ENCODE data around the gene GSE1.

GSE1 gene

DNA sequence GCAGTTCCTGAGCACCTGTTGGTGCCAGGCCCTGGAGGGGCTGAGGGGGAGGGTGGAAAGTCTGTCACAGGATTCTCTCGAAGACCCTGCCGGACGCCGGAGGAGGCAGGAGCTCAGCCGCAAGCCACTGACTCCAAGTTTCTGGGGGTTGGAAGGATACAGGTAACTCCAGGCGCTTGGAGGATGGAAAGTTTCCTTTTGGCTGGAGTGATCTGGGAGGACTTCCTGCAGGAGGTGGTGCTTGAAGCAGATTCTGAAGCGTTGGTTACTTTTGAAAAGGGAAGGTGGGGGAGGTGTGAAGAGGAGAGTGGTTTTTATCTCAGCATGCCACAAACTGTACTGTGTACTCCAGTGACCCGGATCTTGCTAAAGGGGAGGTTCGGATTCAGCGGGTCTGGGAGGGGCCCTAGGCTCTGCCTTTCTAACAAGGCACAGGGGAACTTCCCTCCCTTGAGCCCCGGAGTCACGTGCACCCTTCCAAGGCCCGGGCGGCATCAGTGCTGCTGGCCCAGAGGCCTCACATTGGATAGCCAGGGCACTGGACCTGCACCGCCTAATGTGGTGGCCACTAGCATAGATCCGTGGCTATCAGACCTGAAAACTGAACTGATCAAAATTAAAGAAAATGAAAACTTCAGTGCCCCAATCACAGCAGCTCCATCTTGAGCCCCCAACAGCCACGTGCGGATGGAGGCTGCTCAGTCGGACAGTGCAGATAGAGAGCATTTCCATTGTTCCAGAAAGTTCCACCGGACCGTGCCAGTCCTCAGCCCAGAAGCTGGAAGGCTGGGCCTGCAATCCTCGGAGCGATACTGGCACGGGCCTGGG, 42.2 kb upstream of the GSE1 start:
- Histone ChIP-seq H3K27ac (peak overlapping the region; percentile 20 to 97 (median 91); a peak in 20 of 22 replicates), H3K9ac (peak overlapping the region in 10 of 11 experiments; percentile 27 to 86 (median 78); a peak in 20 of 22 replicates), H4K20me1 (peaks cover 34 to 89% (median 53%) of the 10 kb centered on the region in 11 experiments), H3K9me3 (replicated peaks in 1 of 11) (peaks cover 8 to 27% (median 22%) of the 10 kb centered on the region in 11 experiments), H3K36me3 (peaks cover 0 to 20% (median 10%) of the 10 kb centered on the region in 11 experiments; a peak in 10 of 22 replicates), H3K4me2 (peak overlapping the region; percentile 76 to 99 (median 96)), H3K4me3 (peak overlapping the region in 8 of 10 experiments; percentile 3 to 46 (median 37); a peak in 13 of 20 replicates), H3K4me1 (peaks cover 74 to 99% (median 98%) of the 10 kb centered on the region in 10 experiments), H3K27me3 (peaks cover 0 to 40% (median 0%) of the 10 kb centered on the region in 11 experiments; a peak in 8 of 22 replicates)
- peak in 1 of 11 experiments; percentile 36; a peak in 1 of 22 replicates for TF ChIP-seq Cebpa-rat (IDR thresholded peaks at IDR 0.05)

DNA sequence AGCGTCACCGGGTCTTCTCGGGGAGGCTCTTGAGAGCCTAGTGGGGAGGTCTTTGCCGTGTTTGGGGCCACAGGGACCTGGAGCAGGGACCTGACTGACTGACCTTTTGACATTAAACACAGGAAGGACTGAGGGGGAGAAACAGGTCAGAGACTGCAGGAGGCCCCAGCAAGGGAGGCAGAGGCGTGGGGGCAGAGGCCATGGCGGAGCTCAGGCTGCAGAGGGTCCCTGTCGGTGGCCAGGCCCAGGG, 41.6 kb upstream of the GSE1 start:
- Histone ChIP-seq H4K20me1 (peaks cover 34 to 89% (median 53%) of the 10 kb centered on the region in 11 experiments), H3K36me3 (peaks cover 0 to 20% (median 10%) of the 10 kb centered on the region in 11 experiments; a peak in 10 of 22 replicates), H3K27me3 (peaks cover 0 to 46% (median 0%) of the 10 kb centered on the region in 11 experiments; a peak in 8 of 22 replicates), H3K27ac (peak overlapping the region; percentile 20 to 97 (median 91); a peak in 20 of 22 replicates), H3K9me3 (replicated peaks in 1 of 11) (peaks cover 8 to 27% (median 22%) of the 10 kb centered on the region in 11 experiments), H3K4me1 (peaks cover 79 to 99% (median 98%) of the 10 kb centered on the region in 10 experiments), H3K9ac (peak overlapping the region in 10 of 11 experiments; percentile 10 to 86 (median 78); a peak in 20 of 22 replicates), H3K4me2 (peak overlapping the region; percentile 76 to 99 (median 96)), H3K4me3 (peak overlapping the region in 7 of 10 experiments; percentile 3 to 38 (median 33); a peak in 7 of 20 replicates)
- no peak for TF ChIP-seq Cebpa-rat (IDR thresholded peaks at IDR 0.05)

DNA sequence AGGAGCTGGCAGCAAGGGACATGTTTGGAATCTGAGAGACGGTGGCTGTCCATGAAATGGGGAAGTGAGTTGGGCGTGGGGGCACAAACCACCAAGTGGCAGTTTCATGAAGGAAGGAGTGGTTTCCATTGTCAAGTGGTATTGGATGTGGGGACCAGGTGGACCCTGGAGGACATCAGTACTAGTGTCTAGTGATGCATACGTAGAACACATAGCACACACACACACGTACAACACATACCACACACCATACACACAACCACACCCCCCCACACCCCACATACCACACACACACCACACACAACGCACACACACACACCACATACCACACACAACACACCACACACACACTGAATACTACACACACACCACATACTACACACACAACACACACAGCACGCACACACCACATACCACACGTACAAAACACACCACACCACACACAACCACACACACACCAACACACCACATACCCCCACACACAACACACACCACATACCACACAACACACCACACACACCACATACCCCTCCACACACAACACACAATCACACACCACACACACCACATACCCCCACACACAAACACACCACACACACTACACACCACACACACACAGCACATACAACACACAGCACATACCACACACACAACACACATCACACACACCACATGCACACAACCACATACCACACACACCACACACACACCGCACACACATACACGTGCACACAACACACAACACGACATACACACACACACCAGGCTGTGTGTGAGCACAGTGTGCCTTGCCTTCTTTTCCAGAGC, 41.1 kb upstream of the GSE1 start:
- Histone ChIP-seq H3K36me3 (peaks cover 0 to 20% (median 10%) of the 10 kb centered on the region in 11 experiments; a peak in 10 of 22 replicates), H3K9ac (peak overlapping the region in 10 of 11 experiments; percentile 10 to 86 (median 78); a peak in 19 of 22 replicates), H3K4me2 (peak overlapping the region; percentile 76 to 99 (median 96)), H3K4me3 (peak overlapping the region in 7 of 10 experiments; percentile 3 to 38 (median 33); a peak in 5 of 20 replicates), H3K27me3 (peaks cover 0 to 49% (median 0%) of the 10 kb centered on the region in 11 experiments; a peak in 8 of 22 replicates), H3K27ac (peak overlapping the region in 10 of 11 experiments; percentile 20 to 97 (median 92); a peak in 19 of 22 replicates), H3K9me3 (replicated peaks in 1 of 11) (peaks cover 8 to 27% (median 22%) of the 10 kb centered on the region in 11 experiments), H4K20me1 (peaks cover 39 to 93% (median 58%) of the 10 kb centered on the region in 11 experiments), H3K4me1 (peaks cover 79 to 100% (median 100%) of the 10 kb centered on the region in 10 experiments)
- TF ChIP-seq Cebpa-rat (IDR thresholded peaks at IDR 0.05) = no peak

DNA sequence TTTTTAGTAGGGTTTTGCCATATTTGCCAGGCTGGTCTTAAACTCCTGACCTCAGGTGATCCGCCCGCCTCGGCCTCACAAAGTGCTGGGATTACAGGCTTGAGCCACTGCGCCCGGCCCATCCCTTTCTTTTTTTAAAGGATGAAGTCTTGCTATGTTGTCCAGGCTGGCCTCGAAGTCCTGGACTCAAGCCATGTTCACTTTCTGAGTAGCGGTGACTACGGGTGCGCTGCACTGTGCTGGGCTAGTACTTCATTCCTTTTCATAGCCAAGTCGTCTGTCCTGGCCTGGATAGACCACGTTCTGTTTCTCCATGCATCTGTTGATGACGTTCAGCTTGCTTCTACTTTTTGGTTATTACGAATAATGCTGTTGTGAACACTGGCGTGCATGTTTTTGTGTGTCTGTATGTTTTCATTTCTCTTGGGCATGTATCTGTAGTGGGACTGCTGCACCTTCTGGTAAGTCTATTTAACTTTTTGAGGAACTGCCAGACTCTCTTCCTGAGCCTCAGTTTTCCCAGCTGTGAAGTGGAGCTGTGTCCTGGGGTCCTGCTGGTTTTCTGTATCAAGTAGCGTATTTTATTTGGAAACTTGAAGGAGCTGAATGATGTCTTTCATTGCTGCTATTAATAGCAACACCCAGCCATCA, 40.0 kb upstream of the GSE1 start:
- H3K4me2 ChIP-seq = peak overlapping the region in 9 of 11 experiments; percentile 88 to 99 (median 96); a peak in 18 of 22 replicates
- no peak for TF ChIP-seq Cebpa-rat (IDR thresholded peaks at IDR 0.05)
- H3K4me3 ChIP-seq = no peak overlapping the region
- H4K20me1 ChIP-seq = peaks cover 51 to 94% (median 70%) of the 10 kb centered on the region in 11 experiments
- H3K27ac ChIP-seq = peak overlapping the region in 8 of 11 experiments; percentile 86 to 97 (median 95); a peak in 14 of 22 replicates
- H3K9ac ChIP-seq = peak overlapping the region in 4 of 11 experiments; percentile 22 to 86 (median 80); a peak in 6 of 22 replicates
- H3K9me3 ChIP-seq (replicated peaks in 1 of 11) = peaks cover 8 to 16% (median 15%) of the 10 kb centered on the region in 11 experiments
- H3K4me1 ChIP-seq = peaks cover 72 to 100% (median 100%) of the 10 kb centered on the region in 10 experiments
- H3K27me3 ChIP-seq = peaks cover 0 to 50% (median 0%) of the 10 kb centered on the region in 11 experiments; a peak in 8 of 22 replicates
- peaks cover 0 to 12% (median 5%) of the 10 kb centered on the region in 11 experiments; a peak in 9 of 22 replicates for H3K36me3 ChIP-seq

DNA sequence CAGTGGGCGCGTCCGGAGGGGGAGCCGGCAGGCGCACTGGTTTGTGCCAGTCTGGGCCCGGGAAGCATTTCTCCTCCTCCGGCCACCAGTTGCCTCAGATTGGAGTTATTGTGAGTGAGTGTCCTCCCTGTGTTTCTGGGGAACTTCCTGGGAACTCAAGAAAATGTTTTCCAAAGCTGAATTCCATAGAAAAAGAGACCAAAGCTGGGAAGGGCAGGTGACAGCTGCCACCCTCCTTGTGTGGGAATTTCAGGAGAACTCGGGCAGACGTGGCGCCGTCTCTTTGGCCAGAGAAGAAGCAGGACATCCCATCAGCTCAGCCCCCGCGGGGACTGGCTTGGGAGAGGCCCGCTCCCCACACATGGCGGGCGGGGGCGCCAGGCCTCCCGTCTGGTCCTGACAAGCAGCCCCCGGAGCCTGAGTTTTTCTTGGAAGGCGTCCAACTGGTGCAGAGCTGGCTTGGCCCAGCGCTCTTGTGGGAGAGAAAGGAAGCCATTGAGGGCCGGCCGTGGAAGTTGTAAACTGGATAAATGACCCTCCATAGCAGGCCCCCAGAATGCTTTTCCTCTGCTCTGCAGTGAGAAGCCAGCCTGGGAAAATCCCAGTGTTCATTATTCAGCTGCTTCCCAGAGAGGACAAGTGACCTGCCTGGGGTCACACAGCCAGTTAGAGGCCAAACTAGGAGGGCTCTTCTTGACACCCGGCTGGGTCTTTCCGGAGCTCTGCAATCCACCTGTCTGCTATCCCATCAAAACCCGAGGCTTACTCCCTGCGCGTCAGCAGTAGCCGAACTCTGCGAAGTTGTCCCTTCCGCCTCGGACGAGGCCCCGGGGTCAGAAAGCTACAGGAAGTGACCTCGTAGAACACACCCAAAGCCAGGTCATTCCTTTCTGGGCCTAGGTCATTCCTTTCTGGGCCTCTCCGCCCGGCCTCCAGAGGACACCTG, 39.2 kb upstream of the GSE1 start:
- H3K9me3 ChIP-seq (replicated peaks in 1 of 11) = peaks cover 6 to 8% (median 7%) of the 10 kb centered on the region in 11 experiments; a peak in 21 of 22 replicates
- H3K9ac ChIP-seq = peak overlapping the region in 9 of 11 experiments; percentile 7 to 62 (median 48); a peak in 13 of 22 replicates
- peaks cover 64 to 100% (median 100%) of the 10 kb centered on the region in 10 experiments for H3K4me1 ChIP-seq

DNA sequence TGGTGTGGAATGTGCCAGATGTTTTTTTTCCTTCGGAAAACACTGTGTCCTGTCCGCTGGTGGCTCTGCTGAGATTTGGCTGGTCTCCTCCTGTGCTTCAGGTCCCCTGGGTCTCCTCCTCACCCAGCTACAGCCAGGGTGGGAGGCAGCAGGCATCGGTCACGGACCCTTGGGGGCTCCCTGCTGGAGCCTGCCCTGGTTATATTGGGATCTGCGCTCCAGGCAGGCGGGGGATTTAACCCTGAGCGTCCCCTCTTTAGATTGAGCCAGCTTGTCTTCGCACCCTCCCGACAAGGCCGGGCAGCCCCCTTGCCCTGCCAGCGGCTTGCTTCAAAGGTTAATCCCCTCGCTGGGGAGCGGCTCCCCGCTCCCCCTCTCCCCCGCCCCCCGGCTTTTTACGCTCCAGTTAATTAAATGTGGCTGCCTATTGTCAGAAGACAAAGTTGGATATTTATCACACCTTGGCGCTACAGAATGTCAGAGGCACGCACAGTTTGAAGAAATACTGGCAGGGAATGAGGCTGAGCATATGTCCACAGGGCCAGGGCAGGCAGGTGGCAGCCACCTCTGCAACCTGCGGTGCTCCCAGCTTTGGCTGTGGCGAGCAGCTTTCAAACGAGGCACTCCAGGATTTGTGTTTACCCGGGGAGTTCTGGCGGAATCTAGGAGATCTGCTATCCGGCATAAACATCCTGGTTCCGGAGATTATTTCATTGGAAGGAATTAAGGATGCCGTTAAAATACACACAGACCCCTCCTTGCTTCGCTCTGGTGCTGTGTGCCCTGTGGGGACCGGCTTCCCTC, 38.2 kb upstream of the GSE1 start:
- Histone ChIP-seq H3K4me1 (peaks cover 61 to 100% (median 100%) of the 10 kb centered on the region in 10 experiments), H3K27me3 (peaks cover 0 to 56% (median 0%) of the 10 kb centered on the region in 11 experiments; a peak in 8 of 22 replicates), H3K4me3 (no peak overlapping the region), H4K20me1 (peaks cover 66 to 95% (median 84%) of the 10 kb centered on the region in 11 experiments), H3K9ac (peak overlapping the region in 10 of 11 experiments; percentile 7 to 62 (median 47); a peak in 14 of 22 replicates), H3K36me3 (no peaks in the 10 kb centered on the region), H3K4me2 (peak overlapping the region; percentile 59 to 99 (median 95)), H3K27ac (peak overlapping the region in 8 of 11 experiments; percentile 18 to 97 (median 44); a peak in 11 of 22 replicates), H3K9me3 (replicated peaks in 1 of 11) (no peaks in the 10 kb centered on the region)
- TF ChIP-seq Cebpa-rat (IDR thresholded peaks at IDR 0.05) = no peak

More for the DNA sequence above, 39.2 kb upstream of the GSE1 start:
- H3K27ac ChIP-seq = peak overlapping the region in 8 of 11 experiments; percentile 28 to 97 (median 44); a peak in 13 of 22 replicates
- peaks cover 0 to 53% (median 0%) of the 10 kb centered on the region in 11 experiments; a peak in 8 of 22 replicates for H3K27me3 ChIP-seq
- peaks cover 0 to 4% (median 0%) of the 10 kb centered on the region in 11 experiments; a peak in 8 of 22 replicates for H3K36me3 ChIP-seq
- H3K4me3 ChIP-seq = no peak overlapping the region
- peaks cover 59 to 95% (median 78%) of the 10 kb centered on the region in 11 experiments for H4K20me1 ChIP-seq
- peak overlapping the region; percentile 59 to 99 (median 95) for H3K4me2 ChIP-seq
- no peak for TF ChIP-seq Cebpa-rat (IDR thresholded peaks at IDR 0.05)

All from BLaER1 treated with 17β-estradiol and CSF1 and Interleukin-3, amounts not matched to agents 10 nM and 100 nM (cell line).